NT2/D1 (cell line): Measurements from ENCODE around the gene SBF2.

Source experiments
- DNase-seq: peaks from one replicate; pipeline ENCODE4 v3.0.0-alpha.2; 2011; ENCODE audit warnings: low read depth, low spot score
- H3K27me3 ChIP-seq: 2 replicates; pipeline ENCODE4 v1.6.0; 2011; ENCODE audit warnings: mild to moderate bottlenecking; ENCODE audit not compliant: insufficient read length, insufficient read depth
- H3K36me3 ChIP-seq: 2 replicates; pipeline ENCODE4 v1.6.1; 2011; ENCODE audit warnings: mild to moderate bottlenecking, low read length, mixed read lengths; ENCODE audit not compliant: insufficient read depth, insufficient read length
- H3K4me1 ChIP-seq: 2 replicates; pipeline ENCODE4 v1.5.1; 2011; ENCODE audit not compliant: insufficient read depth, insufficient read length
- H3K4me3 ChIP-seq: 2 replicates; pipeline ENCODE4 v1.5.1; 2011; ENCODE audit warnings: low read depth; ENCODE audit not compliant: insufficient read length
- H3K9ac ChIP-seq: 2 replicates; pipeline ENCODE4 v1.6.0; 2011; ENCODE audit warnings: low read depth; ENCODE audit not compliant: insufficient read length
- H3K9me3 ChIP-seq: 2 replicates; pipeline ENCODE4 v1.5.1; 2011; ENCODE audit warnings: mild to moderate bottlenecking, low read length; ENCODE audit not compliant: insufficient read depth
- SUZ12 ChIP-seq: IDR thresholded peaks from 2 replicates; pipeline ENCODE4 v1.6.1; 2011; ENCODE audit not compliant: insufficient read length, insufficient read depth; ENCODE audit errors: extremely low read depth
- YY1 ChIP-seq: IDR thresholded peaks from 2 replicates; pipeline ENCODE4 v1.6.1; 2011; ENCODE audit not compliant: insufficient read length, insufficient read depth
- ZNF274 ChIP-seq: IDR thresholded peaks from 2 replicates; pipeline ENCODE4 v1.6.1; 2011; ENCODE audit warnings: mild to moderate bottlenecking, low read depth, low read length

The SBF2 gene

DNA sequence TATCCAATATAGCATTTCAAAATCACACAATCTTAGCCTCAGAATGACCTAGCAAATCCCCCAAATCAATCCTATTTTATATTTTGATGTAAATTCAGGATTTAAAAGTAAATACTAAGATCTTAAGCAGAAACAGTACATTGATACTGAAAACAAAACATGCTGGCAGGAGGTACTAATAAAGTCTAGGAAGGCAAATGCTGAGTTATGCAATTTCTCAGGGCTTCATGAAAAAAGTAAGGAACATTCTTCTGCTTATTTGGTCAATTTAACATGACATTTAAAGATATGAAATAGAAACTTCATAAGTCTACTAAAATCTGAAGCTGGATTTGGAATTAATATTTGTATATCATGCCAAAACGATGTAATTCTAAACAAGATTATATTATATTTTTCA is 476.8 kb downstream of the SBF2 start:
- Histone ChIP-seq H3K27me3 (no peaks in the 10 kb centered on the region), H3K4me1 (no peaks in the 10 kb centered on the region), H3K9me3 (no peaks in the 10 kb centered on the region), H3K36me3 (no peaks in the 10 kb centered on the region), H3K4me3 (no peak overlapping the region), H3K9ac (no peak overlapping the region)
- DNase-seq: no peak
- no peak for TF ChIP-seq YY1
- TF ChIP-seq SUZ12: no peak
- TF ChIP-seq ZNF274: no peak

DNA sequence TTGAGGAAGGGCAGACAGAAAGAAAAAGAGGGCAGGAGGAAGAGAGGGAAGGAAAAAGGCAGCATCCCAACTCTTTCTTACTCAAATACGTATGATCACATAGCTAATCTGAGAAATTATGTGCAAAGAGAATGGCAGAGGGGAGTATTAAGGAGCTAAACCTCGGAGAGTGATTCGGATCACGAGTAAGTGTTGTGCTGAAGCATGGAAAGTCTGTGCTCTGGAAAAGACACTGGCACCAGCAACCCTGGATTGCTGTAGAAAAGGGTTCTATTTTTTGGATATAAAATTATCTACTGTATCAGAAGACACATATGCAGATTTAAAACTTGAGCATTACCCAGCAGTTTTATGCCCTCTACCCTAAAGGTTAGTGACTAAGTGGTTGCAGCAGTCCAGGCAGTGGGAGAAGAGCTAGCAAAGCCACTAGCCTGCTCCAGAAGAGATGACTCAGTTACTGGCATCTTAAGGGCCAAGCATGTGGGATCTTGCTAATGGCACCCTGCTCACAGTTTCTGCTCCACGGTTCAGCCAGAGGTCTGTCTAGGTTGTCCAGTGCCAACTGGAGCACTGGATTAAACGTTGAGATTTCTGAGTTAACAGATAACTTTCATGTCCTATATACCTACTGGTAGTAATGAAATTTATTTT is 478.4 kb downstream of the SBF2 start:
- no peak for DNase-seq
- Histone ChIP-seq H3K27me3 (no peaks in the 10 kb centered on the region), H3K9ac (no peak overlapping the region), H3K9me3 (no peaks in the 10 kb centered on the region), H3K4me1 (no peaks in the 10 kb centered on the region), H3K4me3 (no peak overlapping the region), H3K36me3 (no peaks in the 10 kb centered on the region)
- no peak for TF ChIP-seq ZNF274
- TF ChIP-seq SUZ12: no peak
- TF ChIP-seq YY1: no peak

DNA sequence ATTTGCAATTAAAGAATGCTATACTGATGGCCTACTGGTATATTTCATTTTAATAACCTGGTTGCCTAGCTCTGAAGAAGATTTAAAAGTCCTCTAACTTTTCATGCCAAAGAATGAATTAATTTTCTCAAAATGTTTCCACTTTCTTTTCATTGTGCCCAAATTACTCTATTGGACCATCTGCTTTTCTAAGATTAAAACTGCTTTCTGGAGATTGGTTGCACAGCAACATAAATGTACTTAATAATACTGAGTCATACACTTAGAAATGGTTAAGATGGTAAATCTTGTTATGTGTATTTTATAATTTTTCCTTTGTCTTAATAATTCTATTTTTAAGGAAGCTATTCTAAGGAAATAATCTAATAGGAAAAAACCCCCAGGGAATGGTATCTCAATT is 479.9 kb downstream of the SBF2 start:
- Histone ChIP-seq H3K36me3 (no peaks in the 10 kb centered on the region), H3K4me1 (no peaks in the 10 kb centered on the region), H3K9me3 (no peaks in the 10 kb centered on the region), H3K27me3 (no peaks in the 10 kb centered on the region), H3K4me3 (no peak overlapping the region), H3K9ac (no peak overlapping the region)
- DNase-seq: no peak
- TF ChIP-seq SUZ12 (no peak), ZNF274 (no peak), YY1 (no peak)

GRCh38 chr11:9808943-9809342 is 485.1 kb downstream of the SBF2 start:
- H3K4me1 ChIP-seq: no peaks in the 10 kb centered on the region
- H3K9ac ChIP-seq: no peak overlapping the region
- peak; percentile 25 for DNase-seq
- H3K27me3 ChIP-seq: no peaks in the 10 kb centered on the region
- H3K4me3 ChIP-seq: no peak overlapping the region
- TF ChIP-seq ZNF274 (no peak), SUZ12 (no peak), YY1 (no peak)
- H3K36me3 ChIP-seq: peaks cover 4% of the 10 kb centered on the region
- H3K9me3 ChIP-seq: no peaks in the 10 kb centered on the region

- no peaks in the 10 kb centered on the region for H3K9me3 ChIP-seq
- H3K9ac ChIP-seq: no peak overlapping the region
- no peaks in the 10 kb centered on the region for H3K4me1 ChIP-seq
- H3K27me3 ChIP-seq: no peaks in the 10 kb centered on the region
- DNase-seq: no peak
- H3K4me3 ChIP-seq: no peak overlapping the region
- TF ChIP-seq YY1: no peak
- no peak for TF ChIP-seq ZNF274
- no peak for TF ChIP-seq SUZ12
- peaks cover 4% of the 10 kb centered on the region for H3K36me3 ChIP-seq
Measured at GRCh38 chr11:9806946-9807687, 486.9 kb downstream of the SBF2 start.

GRCh38 chr11:9804419-9804902 is 489.6 kb downstream of the SBF2 start:
- peaks cover 4% of the 10 kb centered on the region for H3K36me3 ChIP-seq
- H3K4me3 ChIP-seq: no peak overlapping the region
- no peaks in the 10 kb centered on the region for H3K27me3 ChIP-seq
- TF ChIP-seq YY1: no peak
- TF ChIP-seq SUZ12: no peak
- no peak for TF ChIP-seq ZNF274
- DNase-seq: no peak
- H3K9me3 ChIP-seq: no peaks in the 10 kb centered on the region
- no peak overlapping the region for H3K9ac ChIP-seq
- H3K4me1 ChIP-seq: no peaks in the 10 kb centered on the region

GRCh38 chr11:9803685-9804418 is 490.2 kb downstream of the SBF2 start:
- Histone ChIP-seq H3K4me1 (no peaks in the 10 kb centered on the region), H3K27me3 (no peaks in the 10 kb centered on the region), H3K4me3 (no peak overlapping the region), H3K9ac (no peak overlapping the region), H3K9me3 (no peaks in the 10 kb centered on the region), H3K36me3 (peaks cover 4% of the 10 kb centered on the region)
- TF ChIP-seq SUZ12 (no peak), YY1 (no peak), ZNF274 (no peak)
- no peak for DNase-seq
